ENCODE data around the gene GMFB. TPM values are rescaled to one million over a fixed set of nuclear protein-coding genes. Genes with fewer than 3 reads are reported as not detected.

The GMFB gene
- total RNA-seq, 1 experiment from 2014 or later: 85.2 TPM

DNA sequence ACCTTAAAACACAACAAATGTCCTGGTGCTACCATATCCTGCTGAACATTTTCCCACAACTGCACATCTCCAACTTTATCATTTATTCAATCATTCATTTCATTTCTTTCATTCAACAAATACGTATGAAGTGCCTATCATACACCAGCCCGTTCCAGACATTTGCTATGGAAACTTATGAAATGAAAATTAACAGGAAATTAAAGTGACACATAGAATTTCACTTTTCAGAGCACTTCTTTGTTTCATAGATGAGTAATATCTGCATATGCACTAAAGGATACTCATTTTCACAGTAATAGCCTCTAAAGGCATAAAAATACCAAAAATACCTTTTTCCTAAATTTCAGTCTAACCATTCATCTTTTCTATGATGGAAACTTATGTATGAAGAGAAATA, 60.3 kb downstream of the GMFB start:
- Histone ChIP-seq H3K9ac (ENCODE audit: low read length) (no peak overlapping the region), H3K4me1 (ENCODE audit: insufficient read depth, low read length) (no peaks in the 10 kb centered on the region), H2AFZ (ENCODE audit: low read length) (no peak overlapping the region), H3K4me3 (ENCODE audit: low read length) (no peak overlapping the region), H4K20me1 (ENCODE audit: low read length) (peaks cover 19% of the 10 kb centered on the region), H3K36me3 (ENCODE audit: low read depth, low read length) (peaks cover 85% of the 10 kb centered on the region), H3K9me3 (ENCODE audit: low read length) (no peaks in the 10 kb centered on the region), H3K79me2 (ENCODE audit: low read length) (peaks cover 39% of the 10 kb centered on the region), H3K27me3 (ENCODE audit: low read length) (no peaks in the 10 kb centered on the region), H3F3A (ENCODE audit: low read length, unreplicated experiment) (peaks cover 4% of the 10 kb centered on the region), H3K27ac (ENCODE audit: low read length) (no peak overlapping the region), H3K9me2 (replicated peaks; ENCODE audit: low read length) (no peaks in the 10 kb centered on the region), H3K4me2 (ENCODE audit: low read length) (no peak overlapping the region)
- intact Hi-C loops (cut with micrococcal nuclease): loop anchor here (10.0 kb wide), 1 partner anchor 894 kb away; no protein-coding TSS in a partner anchor
- ChIA-PET POLR2A (ENCODE audit: unreplicated experiment) (no interaction called here), CTCF (interaction anchor here (0.5 kb wide), 1 partner anchor 47 kb away, joined by 4 read pairs; no protein-coding TSS in a partner anchor)
- no TSS peak for BruUV-seq (replicated peaks)
- TF ChIP-seq EZH2phosphoT487 (IDR thresholded peaks at IDR 0.05; ENCODE audit: borderline replicate concordance, low read length): no peak
- no peak for TF ChIP-seq EZH2 (IDR thresholded peaks at IDR 0.05; ENCODE audit: low read length, unreplicated experiment)
- TF ChIP-seq, protein P1, sequence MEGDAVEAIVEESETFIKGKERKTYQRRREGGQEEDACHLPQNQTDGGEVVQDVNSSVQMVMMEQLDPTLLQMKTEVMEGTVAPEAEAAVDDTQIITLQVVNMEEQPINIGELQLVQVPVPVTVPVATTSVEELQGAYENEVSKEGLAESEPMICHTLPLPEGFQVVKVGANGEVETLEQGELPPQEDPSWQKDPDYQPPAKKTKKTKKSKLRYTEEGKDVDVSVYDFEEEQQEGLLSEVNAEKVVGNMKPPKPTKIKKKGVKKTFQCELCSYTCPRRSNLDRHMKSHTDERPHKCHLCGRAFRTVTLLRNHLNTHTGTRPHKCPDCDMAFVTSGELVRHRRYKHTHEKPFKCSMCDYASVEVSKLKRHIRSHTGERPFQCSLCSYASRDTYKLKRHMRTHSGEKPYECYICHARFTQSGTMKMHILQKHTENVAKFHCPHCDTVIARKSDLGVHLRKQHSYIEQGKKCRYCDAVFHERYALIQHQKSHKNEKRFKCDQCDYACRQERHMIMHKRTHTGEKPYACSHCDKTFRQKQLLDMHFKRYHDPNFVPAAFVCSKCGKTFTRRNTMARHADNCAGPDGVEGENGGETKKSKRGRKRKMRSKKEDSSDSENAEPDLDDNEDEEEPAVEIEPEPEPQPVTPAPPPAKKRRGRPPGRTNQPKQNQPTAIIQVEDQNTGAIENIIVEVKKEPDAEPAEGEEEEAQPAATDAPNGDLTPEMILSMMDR (conservative IDR thresholded peaks at IDR 0.05; ENCODE audit: low read depth, low read length): no peak
- no peak for DNase-seq
- no peak for ATAC-seq

DNA sequence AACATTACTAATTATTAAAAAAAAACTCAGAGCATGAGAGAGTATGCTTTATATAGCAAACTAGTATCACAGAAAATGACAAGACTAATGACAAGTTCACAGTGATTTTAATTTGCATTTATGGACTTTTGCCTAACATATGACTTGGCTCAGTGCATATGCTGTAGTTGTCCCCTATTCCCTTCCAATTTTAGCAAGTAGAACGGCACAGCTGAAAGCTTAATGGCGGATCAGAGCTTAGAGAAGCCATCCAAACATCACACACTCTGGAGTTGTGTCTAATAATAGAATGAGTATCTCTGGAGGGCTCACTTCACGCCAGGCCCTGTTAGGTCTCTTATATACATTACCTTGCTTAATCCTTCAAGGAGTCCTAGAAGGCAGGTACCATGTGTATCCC, 60.9 kb downstream of the GMFB start:
- no peak overlapping the region for H3K27ac ChIP-seq (ENCODE audit: low read length)
- H3K4me2 ChIP-seq (ENCODE audit: low read length): no peak overlapping the region
- no peak overlapping the region for H3K4me3 ChIP-seq (ENCODE audit: low read length)
- H3F3A ChIP-seq (ENCODE audit: low read length, unreplicated experiment): peaks cover 4% of the 10 kb centered on the region
- H3K36me3 ChIP-seq (ENCODE audit: low read depth, low read length): peaks cover 80% of the 10 kb centered on the region
- ChIA-PET CTCF (no interaction called here), POLR2A (ENCODE audit: unreplicated experiment) (no interaction called here)
- BruUV-seq (replicated peaks): no TSS peak
- no peaks in the 10 kb centered on the region for H3K4me1 ChIP-seq (ENCODE audit: insufficient read depth, low read length)
- no peak overlapping the region for H2AFZ ChIP-seq (ENCODE audit: low read length)
- H3K9ac ChIP-seq (ENCODE audit: low read length): no peak overlapping the region
- TF ChIP-seq EZH2phosphoT487 (IDR thresholded peaks at IDR 0.05; ENCODE audit: borderline replicate concordance, low read length) (no peak), EZH2 (IDR thresholded peaks at IDR 0.05; ENCODE audit: low read length, unreplicated experiment) (no peak)
- TF ChIP-seq, protein P1 (conservative IDR thresholded peaks at IDR 0.05; ENCODE audit: low read depth, low read length): no peak
- H3K9me2 ChIP-seq (replicated peaks; ENCODE audit: low read length): no peaks in the 10 kb centered on the region
- intact Hi-C loops (cut with micrococcal nuclease): loop anchor here (10.0 kb wide), 1 partner anchor 893 kb away; no protein-coding TSS in a partner anchor
- ATAC-seq: no peak
- peaks cover 13% of the 10 kb centered on the region for H4K20me1 ChIP-seq (ENCODE audit: low read length)
- H3K9me3 ChIP-seq (ENCODE audit: low read length): no peaks in the 10 kb centered on the region
- no peaks in the 10 kb centered on the region for H3K27me3 ChIP-seq (ENCODE audit: low read length)
- no peak for DNase-seq
- H3K79me2 ChIP-seq (ENCODE audit: low read length): peaks cover 32% of the 10 kb centered on the region

DNA sequence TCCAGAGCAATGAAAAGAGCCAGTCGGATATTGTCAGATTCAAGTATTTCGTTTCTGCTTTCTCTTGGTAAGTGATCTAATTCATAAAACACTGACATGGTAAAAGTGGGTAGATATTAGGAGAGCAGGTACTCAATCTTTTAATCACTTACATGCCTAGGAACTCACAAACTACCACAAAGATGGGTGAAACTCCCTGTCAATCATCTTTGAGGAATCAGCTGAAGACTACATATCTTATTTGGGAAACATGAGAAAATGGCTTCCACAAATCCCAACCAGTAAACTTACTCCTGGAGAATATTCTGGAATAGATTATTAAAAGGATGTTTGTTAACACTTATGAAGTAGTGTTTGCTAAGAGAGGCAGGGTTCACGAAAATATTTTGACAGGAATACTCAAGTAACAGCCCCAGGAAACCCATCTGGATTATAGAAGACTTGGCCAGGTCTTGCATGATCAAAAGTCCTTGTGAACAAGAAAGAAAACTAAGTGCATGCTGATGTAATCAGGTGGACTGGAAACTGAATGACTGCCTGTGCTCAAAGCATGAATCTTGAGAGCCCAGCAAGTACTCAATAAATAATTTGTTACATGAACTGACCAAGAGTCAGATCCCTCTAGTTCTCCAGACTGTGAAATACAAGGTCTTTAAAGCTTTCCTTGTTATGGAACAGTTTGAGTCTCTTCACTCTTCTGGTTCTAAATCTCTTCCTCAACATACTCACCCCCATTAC, 63.1 kb downstream of the GMFB start:
- CTCF ChIA-PET: no interaction called here
- Histone ChIP-seq H3K4me3 (ENCODE audit: low read length) (no peak overlapping the region), H3K9me3 (ENCODE audit: low read length) (no peaks in the 10 kb centered on the region), H3F3A (ENCODE audit: low read length, unreplicated experiment) (peaks cover 4% of the 10 kb centered on the region), H3K79me2 (ENCODE audit: low read length) (peaks cover 10% of the 10 kb centered on the region), H2AFZ (ENCODE audit: low read length) (no peak overlapping the region), H3K27ac (ENCODE audit: low read length) (no peak overlapping the region), H4K20me1 (ENCODE audit: low read length) (0 out of 2 replicates have a peak, but pooled peaks cover 4% of the 10 kb centered on the region), H3K9ac (ENCODE audit: low read length) (no peak overlapping the region), H3K36me3 (ENCODE audit: low read depth, low read length) (peaks cover 68% of the 10 kb centered on the region), H3K27me3 (ENCODE audit: low read length) (no peaks in the 10 kb centered on the region), H3K4me2 (ENCODE audit: low read length) (no peak overlapping the region), H3K4me1 (ENCODE audit: insufficient read depth, low read length) (no peaks in the 10 kb centered on the region), H3K9me2 (replicated peaks; ENCODE audit: low read length) (no peaks in the 10 kb centered on the region)
- intact Hi-C loops (cut with micrococcal nuclease): loop anchor here (10.0 kb wide), 1 partner anchor 891 kb away; no protein-coding TSS in a partner anchor
- ATAC-seq: no peak
- POLR2A ChIA-PET (ENCODE audit: unreplicated experiment): no interaction called here
- DNase-seq: no peak
- TF ChIP-seq, protein P1 (conservative IDR thresholded peaks at IDR 0.05; ENCODE audit: low read depth, low read length): no peak
- no peak for TF ChIP-seq EZH2 (IDR thresholded peaks at IDR 0.05; ENCODE audit: low read length, unreplicated experiment)
- TF ChIP-seq EZH2phosphoT487 (IDR thresholded peaks at IDR 0.05; ENCODE audit: borderline replicate concordance, low read length): no peak
- no TSS peak for BruUV-seq (replicated peaks)
